H9 (cell line): ENCODE measurements around the gene CPT1B. TPM values are rescaled to one million over a fixed set of nuclear protein-coding genes. Genes with fewer than 3 reads are reported as not detected.

ENCODE experiments used
- DNase-seq: peaks from one replicate; pipeline ENCODE4 v3.0.0-alpha.2; 2017
- H2AFZ ChIP-seq: one replicate; pipeline ENCODE4 v1.6.1; 2013; ENCODE audit warnings: mild to moderate bottlenecking, low read length, control low read depth, moderate library complexity
- H2AK5ac ChIP-seq: 2 replicates; pipeline ENCODE4 v1.6.1; 2013; ENCODE audit warnings: low read length, control low read depth, mixed read lengths; ENCODE audit not compliant: insufficient read length
- H2BK120ac ChIP-seq: one replicate; pipeline ENCODE4 v1.6.1; 2013; ENCODE audit warnings: low read depth, mild to moderate bottlenecking, low read length, control low read depth, inconsistent platforms; ENCODE audit not compliant: poor library complexity, severe bottlenecking
- H2BK12ac ChIP-seq: 2 replicates; pipeline ENCODE4 v1.6.1; 2013; ENCODE audit warnings: low read length, control low read depth, mixed read lengths, low read depth; ENCODE audit not compliant: insufficient read length
- H2BK15ac ChIP-seq: 2 replicates; pipeline ENCODE4 v1.6.1; 2013; ENCODE audit warnings: low read depth, low read length, control low read depth
- H2BK20ac ChIP-seq: one replicate; pipeline ENCODE4 v1.6.1; 2013; ENCODE audit warnings: low read depth, mild to moderate bottlenecking, low read length, control low read depth, inconsistent platforms; ENCODE audit not compliant: poor library complexity, severe bottlenecking
- H2BK5ac ChIP-seq: 2 replicates; pipeline ENCODE4 v1.6.1; 2013; ENCODE audit warnings: low read length, control low read depth, mixed read lengths; ENCODE audit not compliant: insufficient read length
- H3K14ac ChIP-seq: 2 replicates; pipeline ENCODE4 v1.6.1; 2013; ENCODE audit warnings: low read length, control low read depth; ENCODE audit not compliant: insufficient read depth
- H3K18ac ChIP-seq: 2 replicates; pipeline ENCODE4 v1.6.1; 2013; ENCODE audit warnings: low read depth, mild to moderate bottlenecking, mixed read lengths, low read length, control low read depth; ENCODE audit not compliant: insufficient read length
- H3K23ac ChIP-seq: 2 replicates; pipeline ENCODE4 v1.6.1; 2013; ENCODE audit warnings: low read length, control low read depth, mixed read lengths, low read depth; ENCODE audit not compliant: insufficient read length
- H3K23me2 ChIP-seq: 2 replicates; pipeline ENCODE4 v1.6.1; 2013; ENCODE audit warnings: low read depth, mild to moderate bottlenecking, mixed read lengths, low read length, control low read depth; ENCODE audit not compliant: insufficient read length, poor library complexity, severe bottlenecking
- H3K27ac ChIP-seq: 2 replicates; pipeline ENCODE4 v1.5.1; 2013; ENCODE audit warnings: low read length, control low read depth, mixed read lengths, low read depth; ENCODE audit not compliant: insufficient read length
- H3K27me3 ChIP-seq: 2 replicates; pipeline ENCODE4 v1.6.1; 2013; ENCODE audit warnings: low read length, control low read depth, inconsistent platforms; ENCODE audit not compliant: insufficient read depth
- H3K4ac ChIP-seq: 2 replicates; pipeline ENCODE4 v1.6.1; 2013; ENCODE audit warnings: low read depth, mild to moderate bottlenecking, control low read depth, inconsistent platforms, low read length, moderate library complexity
- H3K4me1 ChIP-seq: 2 replicates; pipeline ENCODE4 v1.6.1; 2013; ENCODE audit warnings: low read length, control low read depth, inconsistent platforms; ENCODE audit not compliant: insufficient read depth
- H3K4me2 ChIP-seq: 2 replicates; pipeline ENCODE4 v1.6.1; 2013; ENCODE audit warnings: low read length, control low read depth, mixed read lengths; ENCODE audit not compliant: insufficient read length, insufficient read depth
- H3K56ac ChIP-seq: 2 replicates; pipeline ENCODE4 v1.6.1; 2013; ENCODE audit warnings: low read depth, mild to moderate bottlenecking, mixed read lengths, low read length, control low read depth; ENCODE audit not compliant: insufficient read length
- H3K79me1 ChIP-seq: 2 replicates; pipeline ENCODE4 v1.6.1; 2013; ENCODE audit warnings: low read depth, mild to moderate bottlenecking, moderate library complexity, low read length, control low read depth, inconsistent platforms; ENCODE audit not compliant: insufficient read depth, poor library complexity, severe bottlenecking
- H3K79me2 ChIP-seq: 2 replicates; pipeline ENCODE4 v1.6.1; 2013; ENCODE audit warnings: low read length, control low read depth, inconsistent platforms; ENCODE audit not compliant: insufficient read depth
- H3K9ac ChIP-seq: 2 replicates; pipeline ENCODE4 v1.6.1; 2013; ENCODE audit warnings: low read length, control low read depth, mixed read lengths; ENCODE audit not compliant: insufficient read length; ENCODE audit errors: extremely low read depth
- H3K9me3 ChIP-seq: one replicate; pipeline ENCODE4 v1.6.1; 2013; ENCODE audit warnings: low read depth, low read length, inconsistent platforms; ENCODE audit not compliant: control insufficient read depth
- H3T11ph ChIP-seq: one replicate; pipeline ENCODE4 v1.6.1; 2013; ENCODE audit warnings: mild to moderate bottlenecking, low read length, control low read depth, inconsistent platforms
- H4K20me1 ChIP-seq: one replicate; pipeline ENCODE4 v1.6.1; 2013; ENCODE audit not compliant: control insufficient read depth, insufficient read length, insufficient read depth
- H4K5ac ChIP-seq: 2 replicates; pipeline ENCODE4 v1.6.1; 2013; ENCODE audit warnings: low read depth, mild to moderate bottlenecking, mixed read lengths, low read length, control low read depth; ENCODE audit not compliant: insufficient read length
- H4K8ac ChIP-seq: replicated peaks from 2 replicates; pipeline ENCODE4 v1.6.1; 2013; ENCODE audit warnings: low read length, control low read depth, mixed read lengths, low read depth; ENCODE audit not compliant: insufficient read length
- H4K91ac ChIP-seq: 2 replicates; pipeline ENCODE4 v1.6.1; 2013; ENCODE audit warnings: low read depth, mild to moderate bottlenecking, moderate library complexity, mixed read lengths, low read length, control low read depth; ENCODE audit not compliant: insufficient read length
- H3K27ac Mint-ChIP-seq, 3 experiments: 2 replicates in 2 of 3; 3 replicates in 1 of 3; pipeline ENCODE4 v1.8.0; 2020 to 2021; ENCODE audit warnings: mixed read lengths in 3 of 3, mild to moderate bottlenecking in 1 of 3, moderate library complexity in 1 of 3
- H3K27me3 Mint-ChIP-seq: 2 replicates; pipeline ENCODE4 v1.8.0; 2021; ENCODE audit warnings: low read depth, mild to moderate bottlenecking, moderate library complexity, mixed read lengths
- H3K36me3 Mint-ChIP-seq, 3 experiments: 2 replicates in 2 of 3; 3 replicates in 1 of 3; pipeline ENCODE4 v1.8.0; 2020 to 2021; ENCODE audit warnings: low read depth in 3 of 3, mixed read lengths in 3 of 3; ENCODE audit not compliant: insufficient read depth in 1 of 3
- H3K4me1 Mint-ChIP-seq, 2 experiments: 2 replicates each; pipeline ENCODE4 v1.8.0; 2020; ENCODE audit warnings: mixed read lengths in 2 of 2
- H3K4me3 Mint-ChIP-seq, 2 experiments: 2 replicates in 1 of 2; 3 replicates in 1 of 2; pipeline ENCODE4 v1.8.0; 2020 to 2021; ENCODE audit warnings: mild to moderate bottlenecking in 2 of 2, mixed read lengths in 2 of 2, moderate library complexity in 1 of 2
- H3K9me3 Mint-ChIP-seq, 2 experiments: 2 replicates in 1 of 2; 3 replicates in 1 of 2; pipeline ENCODE4 v1.8.0; 2020; ENCODE audit warnings: mild to moderate bottlenecking in 2 of 2, mixed read lengths in 2 of 2, moderate library complexity in 1 of 2
- WGBS: extraction: QIAGEN DNeasy Blood & Tissue Kit; methylation state at CpG from one replicate; pipeline ENCODE4 v1.1.7; 2013; ENCODE audit warnings: missing lambda C conversion rate, low lambda C conversion rate, mixed read lengths; ENCODE audit not compliant: insufficient read length; ENCODE audit errors: extremely low coverage; 5-methylcytosine and 5-hydroxymethylcytosine counted together
- total RNA-seq: library from RNA; stranded (reverse); gene quantifications from 2 replicates; pipeline ENCODE4 v1.2.1, GENCODE V29; 2021
- TF ChIP-seq, protein P1 (sequence below): fragments of 200-600 bp; sonication (generic); conservative IDR thresholded peaks from 3 replicates; pipeline ENCODE4 v1.8.0; 2021; ENCODE audit warnings: antibody characterized with exemption, mild to moderate bottlenecking

CPT1B gene
- total RNA-seq, 1 experiment from 2014 or later, result 65.7 TPM

DNA sequence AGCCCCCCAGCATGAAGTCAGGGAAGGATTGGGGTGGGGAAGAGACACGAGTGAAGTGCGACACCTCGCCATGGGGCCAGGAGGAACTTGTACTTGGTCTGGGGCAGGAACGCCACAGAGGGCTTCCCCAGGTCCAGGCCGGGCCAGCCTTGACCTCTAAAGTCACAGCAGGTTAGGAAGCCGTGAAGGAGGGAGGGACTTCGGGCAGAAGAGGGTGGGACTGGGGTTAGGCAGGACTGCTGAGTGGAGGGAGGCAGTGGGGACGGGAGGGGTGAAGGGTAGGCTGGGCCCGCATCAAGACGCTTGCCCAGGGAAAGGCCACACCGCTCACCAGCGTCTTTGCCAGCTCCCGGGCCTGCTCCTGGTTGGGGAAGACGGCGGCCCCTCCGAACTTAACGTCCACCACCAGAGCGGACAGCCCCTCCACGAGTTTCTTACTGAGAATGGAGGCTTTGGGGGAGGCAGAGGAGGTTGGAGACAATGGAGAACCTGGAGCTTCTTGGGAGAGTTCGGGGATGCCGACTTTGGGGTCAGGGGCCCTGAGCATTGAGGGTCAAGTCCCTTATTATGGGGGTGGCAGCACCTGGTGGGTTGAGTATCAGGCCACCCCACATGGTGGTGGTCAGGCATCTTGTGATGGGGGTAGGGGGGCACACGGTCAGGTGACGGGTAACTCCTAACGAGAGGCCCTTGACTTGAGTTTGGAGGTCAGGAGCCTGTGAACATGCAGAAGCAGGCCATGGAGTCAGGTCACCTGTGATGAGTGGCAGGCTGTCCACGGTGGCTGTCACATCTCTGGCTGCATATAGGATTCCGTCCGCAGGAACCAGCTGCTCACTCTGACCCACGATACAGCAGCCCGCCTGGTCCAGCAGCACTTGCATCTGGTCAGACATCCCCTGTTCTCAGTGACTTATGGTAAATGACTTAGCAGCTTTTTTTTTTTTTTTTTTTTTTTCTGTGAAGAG, 51.1 kb downstream of the CPT1B start:
- Histone ChIP-seq H2BK20ac (no peak overlapping the region), H3K9me3 (no peaks in the 10 kb centered on the region), H3K4ac (no peak overlapping the region), H3K27me3 (peaks cover 34% of the 10 kb centered on the region; the same call in 1 of the 2 replicates), H3K9ac (no peak overlapping the region), H3K79me2 (no peaks in the 10 kb centered on the region), H2BK15ac (no peak overlapping the region), H3K4me2 (peak overlapping the region; percentile 70), H3K23me2 (peaks cover 18% of the 10 kb centered on the region), H4K20me1 (no peaks in the 10 kb centered on the region), H4K91ac (no peak overlapping the region), H3K14ac (no peak overlapping the region), H4K5ac (no peak overlapping the region), H3K23ac (no peak overlapping the region), H3K18ac (no peak overlapping the region), H3K56ac (no peak overlapping the region), H3K27ac (no peak overlapping the region), H3T11ph (no peak overlapping the region), H4K8ac (no peak overlapping the region), H3K79me1 (no peaks in the 10 kb centered on the region), H2BK12ac (no peak overlapping the region), H2BK120ac (no peak overlapping the region), H3K4me1 (peaks cover 3% of the 10 kb centered on the region; the same call in 1 of the 2 replicates), H2AK5ac (no peak overlapping the region), H2AFZ (no peak overlapping the region), H2BK5ac (no peak overlapping the region)
- Mint-ChIP-seq H3K4me3 (peak overlapping the region; percentile 67 to 79), H3K9me3 (no peaks in the 10 kb centered on the region; a peak in 1 of 5 replicates), H3K4me1 (peaks cover 11 to 17% of the 10 kb centered on the region in 2 experiments), H3K27ac (no peak overlapping the region), H3K27me3 (peaks cover 51% of the 10 kb centered on the region), H3K36me3 (peaks cover 2 to 16% (median 14%) of the 10 kb centered on the region in 3 experiments; a peak in 5 of 7 replicates)
- WGBS, result no CpG with 5 or more reads among the region's 29 CpGs
- peak; percentile 88 for DNase-seq
- TF ChIP-seq, protein P1, sequence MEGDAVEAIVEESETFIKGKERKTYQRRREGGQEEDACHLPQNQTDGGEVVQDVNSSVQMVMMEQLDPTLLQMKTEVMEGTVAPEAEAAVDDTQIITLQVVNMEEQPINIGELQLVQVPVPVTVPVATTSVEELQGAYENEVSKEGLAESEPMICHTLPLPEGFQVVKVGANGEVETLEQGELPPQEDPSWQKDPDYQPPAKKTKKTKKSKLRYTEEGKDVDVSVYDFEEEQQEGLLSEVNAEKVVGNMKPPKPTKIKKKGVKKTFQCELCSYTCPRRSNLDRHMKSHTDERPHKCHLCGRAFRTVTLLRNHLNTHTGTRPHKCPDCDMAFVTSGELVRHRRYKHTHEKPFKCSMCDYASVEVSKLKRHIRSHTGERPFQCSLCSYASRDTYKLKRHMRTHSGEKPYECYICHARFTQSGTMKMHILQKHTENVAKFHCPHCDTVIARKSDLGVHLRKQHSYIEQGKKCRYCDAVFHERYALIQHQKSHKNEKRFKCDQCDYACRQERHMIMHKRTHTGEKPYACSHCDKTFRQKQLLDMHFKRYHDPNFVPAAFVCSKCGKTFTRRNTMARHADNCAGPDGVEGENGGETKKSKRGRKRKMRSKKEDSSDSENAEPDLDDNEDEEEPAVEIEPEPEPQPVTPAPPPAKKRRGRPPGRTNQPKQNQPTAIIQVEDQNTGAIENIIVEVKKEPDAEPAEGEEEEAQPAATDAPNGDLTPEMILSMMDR, result no peak
